SK-N-SH treated with all-trans-retinoic acid at 6 μM for 48 hours (cell line): Measurements from ENCODE around the gene CASKIN1.

Experiments used
- ATAC-seq: fragments of 200-7000 bp; cut with Tn5 transposase; 3 replicates; pipeline ENCODE4 v1.9.1; 2020; ENCODE audit warnings: mild to moderate bottlenecking, moderate library complexity
- ARNTL ChIP-seq: fragments of 450-650 bp; formaldehyde crosslinking; IDR thresholded peaks from 2 replicates; pipeline ENCODE4 v1.5.0; 2020; ENCODE audit warnings: low read depth, mild to moderate bottlenecking, moderate library complexity, borderline replicate concordance
- BACH2 ChIP-seq: fragments of 250-450 bp; sonication (Bioruptor Pico); IDR thresholded peaks from 2 replicates; pipeline ENCODE4 v1.9.0; 2021; ENCODE audit warnings: mild to moderate bottlenecking, borderline replicate concordance
- CREB5 ChIP-seq: fragments of 250-450 bp; sonication (Bioruptor Pico); IDR thresholded peaks from 2 replicates; pipeline ENCODE4 v1.5.1; 2020; ENCODE audit warnings: low read depth, mild to moderate bottlenecking, moderate library complexity
- CSDC2 ChIP-seq: fragments of 250-450 bp; sonication (Bioruptor Pico); IDR thresholded peaks from 2 replicates; pipeline ENCODE4 v1.5.0; 2020; ENCODE audit warnings: mild to moderate bottlenecking, moderate library complexity
- CSRNP3 ChIP-seq: fragments of 250-450 bp; sonication (Bioruptor Pico); IDR thresholded peaks from 2 replicates; pipeline ENCODE4 v1.5.1; 2021; ENCODE audit warnings: mild to moderate bottlenecking, moderate library complexity
- ESRRG ChIP-seq: fragments of 250-450 bp; sonication (Bioruptor Pico); IDR thresholded peaks from 2 replicates; pipeline ENCODE4 v1.6.1; 2021; ENCODE audit warnings: mild to moderate bottlenecking
- GLIS3 ChIP-seq: fragments of 250-450 bp; sonication (Bioruptor Pico); IDR thresholded peaks from 2 replicates; pipeline ENCODE4 v1.5.0; 2020; ENCODE audit warnings: mild to moderate bottlenecking, moderate library complexity
- ISL1 ChIP-seq: fragments of 250-450 bp; sonication (Bioruptor Pico); IDR thresholded peaks from 2 replicates; pipeline ENCODE4 v2.1.2; 2022; ENCODE audit warnings: mild to moderate bottlenecking, moderate library complexity
- PATZ1 ChIP-seq: fragments of 250-450 bp; sonication (Bioruptor Pico); IDR thresholded peaks from 2 replicates; pipeline ENCODE4 v1.8.0; 2020; ENCODE audit warnings: mild to moderate bottlenecking, moderate library complexity, borderline replicate concordance
- POU6F1 ChIP-seq: fragments of 250-450 bp; sonication (Bioruptor Pico); IDR thresholded peaks from 2 replicates; pipeline ENCODE4 v1.8.0; 2021; ENCODE audit warnings: low read depth, mild to moderate bottlenecking, moderate library complexity, borderline replicate concordance
- PPARA ChIP-seq: fragments of 250-450 bp; sonication (Bioruptor Pico); IDR thresholded peaks from 2 replicates; pipeline ENCODE4 v1.5.0; 2020; ENCODE audit warnings: mild to moderate bottlenecking, borderline replicate concordance
- RARB ChIP-seq: fragments of 250-450 bp; sonication (Bioruptor Pico); IDR thresholded peaks from 2 replicates; pipeline ENCODE4 v1.8.0; 2021; ENCODE audit warnings: mild to moderate bottlenecking, moderate library complexity
- SNAI2 ChIP-seq: fragments of 250-450 bp; sonication (Bioruptor Pico); IDR thresholded peaks from 2 replicates; pipeline ENCODE4 v1.5.0; 2020; ENCODE audit warnings: mild to moderate bottlenecking, moderate library complexity
- TCF4 ChIP-seq: fragments of 250-450 bp; sonication (Bioruptor Pico); IDR thresholded peaks from 2 replicates; pipeline ENCODE4 v1.8.0; 2021; ENCODE audit warnings: mild to moderate bottlenecking, moderate library complexity, borderline replicate concordance
- TOX ChIP-seq: fragments of 250-450 bp; sonication (Bioruptor Pico); IDR thresholded peaks from 2 replicates; pipeline ENCODE4 v1.8.0; 2021; ENCODE audit warnings: mild to moderate bottlenecking, moderate library complexity, borderline replicate concordance
- ZC3H10 ChIP-seq: fragments of 250-450 bp; sonication (Bioruptor Pico); IDR thresholded peaks from 2 replicates; pipeline ENCODE4 v1.5.1; 2021; ENCODE audit warnings: mild to moderate bottlenecking, moderate library complexity
- ZFP3 ChIP-seq: fragments of 250-450 bp; sonication (Bioruptor Pico); IDR thresholded peaks from 2 replicates; pipeline ENCODE4 v1.5.0; 2020; ENCODE audit warnings: mild to moderate bottlenecking, moderate library complexity
- ZFP30 ChIP-seq: fragments of 450-650 bp; formaldehyde crosslinking; IDR thresholded peaks from 2 replicates; pipeline ENCODE4 v1.5.0; 2022; ENCODE audit warnings: mild to moderate bottlenecking, moderate library complexity
- ZNF565 ChIP-seq: fragments of 450-650 bp; formaldehyde crosslinking; conservative IDR thresholded peaks from 2 replicates; pipeline ENCODE4 v1.5.0; 2020; ENCODE audit warnings: low read depth, mild to moderate bottlenecking, moderate library complexity
- ZNF70 ChIP-seq: fragments of 450-650 bp; formaldehyde crosslinking; IDR thresholded peaks from 2 replicates; pipeline ENCODE4 v1.5.0; 2020; ENCODE audit warnings: mild to moderate bottlenecking, moderate library complexity
- ZNF8 ChIP-seq: fragments of 450-650 bp; formaldehyde crosslinking; IDR thresholded peaks from 2 replicates; pipeline ENCODE4 v1.5.0; 2020; ENCODE audit warnings: mild to moderate bottlenecking, moderate library complexity

The CASKIN1 gene

GRCh38 chr16:2213817-2214718, 17.7 kb upstream of the CASKIN1 start:
- no peak for TF ChIP-seq GLIS3
- no peak for TF ChIP-seq PATZ1 (CRISPR knock-in tag)
- TF ChIP-seq POU6F1: no peak
- no peak for TF ChIP-seq SNAI2 (CRISPR knock-in tag)
- ATAC-seq: no peak

GRCh38 chr16:2212362-2213324, 16.2 kb upstream of the CASKIN1 start:
- ATAC-seq: no peak
- no peak for TF ChIP-seq CREB5 (CRISPR knock-in tag)
- TF ChIP-seq RARB (CRISPR knock-in tag): no peak

- ATAC-seq: no peak
- no peak for TF ChIP-seq RARB (CRISPR knock-in tag)
- TF ChIP-seq TCF4 (CRISPR knock-in tag): no peak
- TF ChIP-seq CREB5 (CRISPR knock-in tag): no peak
- TF ChIP-seq CSDC2 (CRISPR knock-in tag): no peak
- TF ChIP-seq GLIS3: no peak
- TF ChIP-seq ZFP3: no peak
- TF ChIP-seq ARNTL (CRISPR knock-in tag): no peak
- TF ChIP-seq BACH2 (CRISPR knock-in tag): no peak
- TF ChIP-seq TOX (CRISPR knock-in tag): no peak
- TF ChIP-seq PPARA (CRISPR knock-in tag): no peak
- TF ChIP-seq ESRRG (CRISPR knock-in tag): no peak
- no peak for TF ChIP-seq ZNF8 (CRISPR knock-in tag)
- TF ChIP-seq ZC3H10 (CRISPR knock-in tag): no peak
- no peak for TF ChIP-seq ISL1 (CRISPR knock-in tag)
- no peak for TF ChIP-seq CSRNP3 (CRISPR knock-in tag)
- TF ChIP-seq PATZ1 (CRISPR knock-in tag): no peak
- TF ChIP-seq ZNF565 (CRISPR knock-in tag): no peak
- TF ChIP-seq ZFP30 (CRISPR knock-in tag): no peak
- TF ChIP-seq ZNF70: no peak
- no peak for TF ChIP-seq POU6F1
Measured at GRCh38 chr16:2211923-2212347, 15.5 kb upstream of the CASKIN1 start.
